Stimulated activated naive CD4-positive, alpha-beta T cell (primary cell): ENCODE data around the gene DNAJC11.
A peak's percentile ranks its signal among the peaks of the same experiment; 100 is the strongest.

ENCODE experiments used
- DNase-seq, 6 experiments: peaks; one replicate each; lab custom pipeline; 2025; lab: John Stamatoyannopoulos, UW

The DNAJC11 gene

DNA sequence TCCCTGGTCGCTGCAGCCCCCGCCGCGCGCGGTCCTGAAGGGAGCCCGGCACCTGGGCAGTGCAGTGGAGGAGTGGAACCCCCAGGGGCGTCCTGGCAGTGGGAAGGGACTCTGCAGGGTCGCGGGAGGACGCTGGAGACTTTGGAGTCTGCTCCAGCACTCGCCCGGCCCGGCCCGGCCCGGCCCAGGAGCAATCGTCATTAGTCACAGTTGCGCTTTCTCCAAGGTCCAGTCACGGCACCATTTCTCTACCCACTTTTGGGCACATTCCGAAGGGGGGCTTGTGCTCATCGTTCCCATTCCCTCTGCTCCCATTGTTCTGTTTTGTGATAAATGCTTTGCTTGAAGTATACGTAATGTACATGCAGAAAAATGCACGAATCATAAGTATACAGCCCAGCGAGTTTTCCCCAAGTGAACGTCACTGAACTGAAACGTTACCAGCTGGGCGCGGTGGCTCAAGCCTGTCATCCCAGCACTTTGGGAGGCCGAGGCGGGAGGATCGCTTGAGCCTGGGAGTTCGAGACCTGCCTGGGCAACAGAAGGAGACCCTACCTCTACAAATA is 75.9 kb downstream of the DNAJC11 start:
- no peak for DNase-seq

DNA sequence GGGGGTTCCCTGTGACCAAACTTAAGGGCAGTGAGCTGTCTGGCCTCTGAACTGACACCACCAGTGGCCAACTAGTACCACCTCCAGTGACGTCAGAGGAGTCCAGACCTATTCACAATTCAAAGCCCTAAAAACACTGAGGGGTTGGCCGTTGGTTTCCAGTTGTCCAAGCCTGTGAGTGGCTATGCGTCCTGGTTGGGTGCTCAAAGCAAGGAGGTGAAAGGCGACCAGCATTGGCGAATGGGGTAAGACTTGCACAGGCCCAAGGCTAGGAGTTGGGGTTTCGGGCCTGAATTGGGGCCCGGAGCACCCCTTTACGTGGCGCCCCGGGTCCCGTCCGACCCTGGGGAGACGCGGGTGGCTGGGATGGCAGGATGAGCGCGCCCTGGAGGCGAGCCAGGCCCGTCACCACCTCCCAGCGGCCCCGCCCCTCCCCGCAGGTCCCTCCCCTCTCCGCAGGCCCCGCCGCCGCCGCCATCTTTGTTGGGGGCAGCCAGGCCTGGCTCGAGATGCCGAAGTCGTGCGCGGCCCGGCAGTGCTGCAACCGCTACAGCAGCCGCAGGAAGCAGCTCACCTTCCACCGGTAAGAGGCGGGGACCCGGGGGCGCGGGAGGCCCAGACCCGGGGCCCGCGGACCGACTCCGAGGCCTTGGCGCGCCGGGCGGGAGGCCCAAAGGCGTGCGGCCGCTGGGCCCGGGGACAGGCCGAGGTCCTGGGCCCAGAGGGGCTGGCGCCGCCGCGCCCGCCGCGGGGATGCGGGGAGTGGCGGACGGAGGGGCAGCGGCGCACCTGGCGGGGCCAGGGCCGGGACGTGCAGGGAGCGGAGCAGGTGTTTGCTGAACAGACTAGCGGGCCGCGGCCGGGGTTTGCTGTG is 76.7 kb downstream of the DNAJC11 start, which contains the start of gene THAP3:
Gene THAP3, plus strand, starts transcription at position 159 of the 874 bp plus-strand sequence. Its CDS starts 351 bp downstream, at position 510.
- peak; percentile 79 to 90 (median 88) for DNase-seq

DNA sequence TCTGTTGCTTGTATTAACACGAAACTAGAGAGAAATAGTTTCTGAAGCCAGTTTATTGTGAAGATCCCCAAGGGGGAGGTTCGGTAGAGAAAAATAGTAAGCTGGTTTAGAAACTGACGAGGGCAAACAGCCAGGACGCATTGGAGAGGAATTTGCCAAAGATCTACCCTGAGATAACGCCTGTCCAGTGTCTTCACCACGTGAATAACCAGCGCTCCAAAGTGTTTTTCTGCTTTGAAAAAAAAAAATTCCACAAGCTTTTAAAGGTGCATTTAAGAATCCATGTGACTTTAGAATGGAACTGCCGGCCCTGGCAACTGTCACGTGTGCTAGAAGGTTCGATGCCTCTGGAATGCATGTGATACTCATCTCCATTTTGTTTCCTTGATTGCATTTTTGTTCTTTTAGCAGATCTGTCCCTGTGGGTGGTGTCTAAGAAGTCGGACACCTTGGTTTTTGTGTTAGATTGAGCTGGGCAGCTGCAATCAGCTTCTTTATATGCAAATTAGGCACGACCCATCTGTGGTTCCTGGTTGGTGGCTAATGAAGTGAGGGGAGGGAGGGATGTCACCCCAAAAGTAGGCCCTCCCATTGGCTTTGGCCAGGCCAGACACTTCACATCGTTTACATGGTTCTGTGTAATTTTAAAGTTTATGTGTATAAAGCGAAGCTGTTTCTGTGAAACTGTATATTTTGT is 78.2 kb downstream of the DNAJC11 start:
- no peak for DNase-seq

DNA sequence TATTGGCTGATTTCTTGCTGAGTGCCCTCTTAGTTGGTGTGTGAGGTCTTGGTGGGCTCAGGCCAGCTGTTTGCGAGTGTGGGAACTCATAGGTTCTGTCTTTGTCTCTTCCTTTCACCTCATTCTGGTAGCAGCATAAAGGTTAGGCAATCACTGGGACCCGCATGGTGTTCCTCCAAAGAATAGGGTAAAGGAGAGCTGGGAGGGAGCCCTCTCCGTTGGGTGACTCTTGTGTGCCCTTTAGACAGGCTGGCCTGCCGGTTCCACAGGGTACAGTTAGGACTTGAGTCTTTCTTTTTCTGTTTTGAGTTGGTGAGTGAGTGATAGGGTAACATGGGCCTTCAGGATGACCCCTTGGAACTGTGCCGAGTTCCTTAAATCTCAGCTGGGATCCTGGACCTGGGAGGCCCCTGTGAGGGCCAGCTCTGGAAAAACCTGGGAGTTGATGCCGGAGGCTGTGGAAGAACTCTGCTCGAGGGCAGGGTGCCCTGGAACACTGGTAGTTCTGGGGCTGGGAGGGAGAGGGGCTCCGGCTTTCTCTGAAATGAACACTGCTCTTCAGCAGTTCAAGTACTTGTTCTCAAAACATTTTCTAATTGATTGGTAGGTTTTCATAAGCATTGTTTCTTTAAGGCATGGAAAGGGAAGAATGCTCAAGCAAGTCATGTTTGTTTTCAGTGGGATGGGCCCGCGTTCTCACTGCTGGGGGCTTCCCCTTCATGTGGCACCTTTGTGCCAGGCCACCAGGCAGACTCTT is 79.0 kb downstream of the DNAJC11 start:
- no peak for DNase-seq

DNA sequence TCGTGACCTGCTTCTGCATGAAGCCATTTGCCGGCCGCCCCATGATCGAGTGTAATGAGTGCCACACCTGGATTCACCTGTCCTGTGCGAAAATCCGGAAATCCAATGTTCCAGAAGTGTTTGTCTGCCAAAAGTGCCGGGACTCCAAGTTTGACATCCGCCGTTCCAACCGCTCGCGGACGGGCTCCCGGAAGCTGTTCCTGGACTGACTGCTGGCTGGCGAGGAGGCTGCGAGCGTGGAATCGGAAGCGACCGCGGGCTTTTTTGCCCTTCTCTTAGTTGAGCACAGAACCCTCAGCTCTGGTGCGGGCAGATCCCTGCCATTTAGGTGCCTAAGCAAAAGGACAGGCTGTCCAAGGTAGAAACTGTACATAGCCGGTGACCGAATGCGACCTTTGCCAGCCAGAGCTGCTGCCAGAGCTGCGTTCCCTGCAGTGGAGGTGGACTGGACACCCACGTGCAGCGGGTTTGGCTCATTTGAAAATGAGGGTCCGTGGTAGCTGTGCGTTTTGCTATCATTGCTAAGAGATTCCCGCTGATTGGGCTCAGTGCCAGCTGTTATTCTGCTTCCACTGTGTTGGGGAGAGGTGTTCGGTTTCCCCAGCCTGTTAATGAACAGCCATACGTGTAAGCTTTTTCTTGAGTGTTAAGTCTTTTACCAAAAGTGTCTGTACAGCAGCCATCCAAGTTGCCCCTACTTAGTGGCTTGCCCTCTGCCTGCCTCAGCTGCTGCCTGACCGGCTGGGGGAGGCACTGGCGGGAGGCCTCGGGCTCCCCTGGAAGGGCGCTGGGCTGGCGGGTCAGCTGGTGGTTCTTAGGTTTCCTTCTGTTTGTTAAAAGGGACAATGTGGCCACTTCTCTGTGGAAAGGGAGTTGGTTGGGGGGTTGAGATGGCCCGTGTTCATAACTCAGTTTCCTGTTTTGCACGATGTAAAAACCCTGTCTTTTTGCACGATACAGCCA is 79.9 kb downstream of the DNAJC11 start:
- no peak for DNase-seq

DNA sequence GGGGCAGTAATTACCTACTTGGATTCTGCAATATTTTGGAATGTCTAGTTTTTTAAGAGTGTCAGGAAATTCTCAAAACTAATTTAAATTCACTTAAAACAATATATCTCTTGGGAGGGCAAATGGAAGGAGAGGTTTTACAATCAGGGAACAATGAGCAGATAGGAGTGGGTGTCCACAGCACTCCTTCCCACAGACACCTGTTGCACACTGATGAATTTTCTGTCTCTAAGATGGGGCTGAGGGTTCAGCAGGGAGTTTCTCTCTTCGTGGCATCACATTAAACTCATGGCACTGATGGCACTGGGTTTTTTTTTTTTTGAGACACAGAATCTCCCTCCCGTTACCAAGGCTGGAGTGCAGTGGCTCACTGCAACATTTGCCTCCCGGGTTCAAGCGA is 82.6 kb downstream of the DNAJC11 start:
- DNase-seq = no peak

DNA sequence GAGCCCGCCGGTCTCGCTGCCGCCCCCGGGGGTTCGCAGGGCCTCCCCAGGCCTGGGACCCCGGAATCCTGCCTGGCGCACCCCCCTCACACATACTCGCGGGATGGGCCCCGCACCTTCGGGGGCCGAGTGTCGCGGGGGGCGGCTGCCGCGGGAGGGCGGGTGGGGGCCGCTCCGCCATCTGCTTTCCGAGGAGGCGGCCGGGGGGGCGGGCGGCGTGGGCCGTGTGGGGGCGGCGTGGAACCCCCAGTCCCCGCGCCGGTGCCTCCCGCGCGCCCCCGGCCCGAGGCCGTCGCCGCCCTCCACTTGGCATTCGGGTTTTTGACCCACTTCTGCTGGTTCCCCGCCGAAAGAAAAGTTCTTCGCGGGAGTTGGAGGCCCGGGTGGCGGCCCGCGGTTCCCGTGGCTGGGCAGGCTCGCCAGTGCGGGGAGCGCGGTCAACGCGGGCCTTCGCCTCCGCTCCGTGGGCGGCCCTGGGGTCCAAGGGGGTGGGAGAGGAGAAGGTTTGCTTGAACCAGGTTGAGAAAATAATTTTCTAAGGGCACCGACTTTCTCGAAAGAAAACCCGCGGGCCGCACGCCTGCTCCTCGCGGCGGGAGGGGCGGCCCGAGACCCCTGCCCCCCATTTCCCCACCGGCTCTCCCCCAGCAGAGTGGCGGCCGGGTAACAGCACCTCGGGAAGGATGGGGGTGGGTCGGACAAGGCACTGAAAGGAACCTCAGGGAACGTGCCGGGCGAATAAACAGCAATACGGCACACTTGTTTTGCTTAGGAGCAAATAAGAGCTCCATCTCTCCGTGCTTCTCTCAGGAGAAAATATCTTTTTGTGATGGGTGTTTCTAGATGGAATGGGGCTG is 86.5 kb downstream of the DNAJC11 start:
- DNase-seq = peak in 3 of 6 experiments; percentile 17 to 40 (median 34)

DNA sequence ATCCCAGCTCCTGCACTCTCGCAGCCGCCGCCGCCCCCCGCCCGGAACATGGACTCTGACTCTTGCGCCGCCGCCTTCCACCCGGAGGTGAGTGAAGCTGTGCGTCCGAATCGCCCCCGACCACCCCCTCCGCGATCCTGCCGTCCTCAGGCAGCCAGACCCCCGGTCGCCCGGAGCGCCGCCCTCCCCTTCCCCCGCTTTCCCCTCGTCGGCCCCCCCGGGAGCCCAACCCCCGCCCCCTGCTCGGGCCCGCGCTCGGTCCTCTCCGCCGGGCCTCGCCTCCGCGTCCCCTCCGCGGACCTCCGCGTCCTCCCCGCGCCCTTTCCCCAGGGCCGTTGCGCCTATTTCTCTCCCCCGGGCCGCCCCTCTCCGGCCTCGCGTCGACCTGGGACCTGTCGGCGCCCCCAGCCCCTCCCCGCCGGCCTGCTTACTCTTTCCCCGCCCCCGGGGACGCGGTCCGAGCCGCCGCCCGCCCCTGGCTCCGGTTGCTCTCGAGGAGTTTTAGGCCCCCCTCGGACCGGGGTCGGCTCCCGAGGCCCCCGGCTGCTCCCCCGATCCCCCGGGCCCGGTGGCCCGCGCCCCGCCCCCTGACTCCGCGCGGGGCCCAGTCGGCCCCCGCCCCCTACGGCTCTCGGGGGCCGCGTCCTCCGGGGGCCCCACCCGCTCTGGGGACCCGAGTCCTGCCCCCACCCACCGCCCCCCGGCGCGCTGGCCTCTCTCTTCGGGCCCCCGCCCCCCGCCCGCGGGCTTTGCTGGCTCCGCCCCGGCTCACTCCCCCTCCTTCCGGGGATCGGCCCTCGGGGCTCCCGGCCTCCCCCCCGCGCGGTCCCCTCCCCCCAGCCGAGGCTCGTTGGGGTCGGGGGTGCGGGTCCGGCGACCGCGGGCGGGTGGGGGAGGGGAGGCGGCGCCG is 87.3 kb downstream of the DNAJC11 start:
- peak in 5 of 6 experiments; percentile 18 to 66 (median 19) for DNase-seq

DNA sequence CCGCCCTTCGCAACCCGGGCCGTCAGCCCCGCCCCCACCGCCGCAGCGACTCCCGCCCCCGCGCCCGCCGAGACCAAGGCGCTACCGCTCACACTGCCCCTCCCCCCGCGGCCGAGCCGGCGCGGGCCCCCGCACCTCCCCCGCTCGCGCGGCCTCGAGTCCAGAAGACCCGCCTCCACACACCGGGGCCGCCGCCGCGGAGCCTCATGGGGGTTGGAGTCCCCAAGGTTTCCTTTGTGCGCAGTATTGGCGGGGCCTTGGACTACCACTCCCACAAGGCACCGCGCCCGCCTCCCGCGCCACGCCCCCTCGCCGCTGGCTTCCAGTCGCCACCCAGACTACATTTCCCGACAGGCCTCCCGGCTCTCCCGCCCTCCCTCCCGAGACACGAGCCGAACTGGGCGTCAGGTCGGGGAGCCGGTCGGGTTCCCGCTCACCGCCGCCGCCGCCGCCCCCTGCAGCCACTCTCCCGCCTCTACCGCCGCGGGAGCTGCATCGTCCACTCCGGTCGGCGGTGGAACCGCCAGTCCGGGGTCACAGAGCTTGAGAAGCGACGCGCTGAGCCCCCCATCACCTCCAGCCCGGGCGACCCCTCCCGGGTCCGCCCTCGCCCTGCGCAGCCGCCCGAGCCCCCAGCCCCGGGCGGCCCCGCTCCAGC is 88.1 kb downstream of the DNAJC11 start, which contains the start of gene PHF13:
Gene PHF13, plus strand, starts transcription at position 371 of the 658 bp plus-strand sequence. CDS start 336 bp downstream, outside the sequence.
- peak; percentile 96 to 99 (median 98) for DNase-seq

DNA sequence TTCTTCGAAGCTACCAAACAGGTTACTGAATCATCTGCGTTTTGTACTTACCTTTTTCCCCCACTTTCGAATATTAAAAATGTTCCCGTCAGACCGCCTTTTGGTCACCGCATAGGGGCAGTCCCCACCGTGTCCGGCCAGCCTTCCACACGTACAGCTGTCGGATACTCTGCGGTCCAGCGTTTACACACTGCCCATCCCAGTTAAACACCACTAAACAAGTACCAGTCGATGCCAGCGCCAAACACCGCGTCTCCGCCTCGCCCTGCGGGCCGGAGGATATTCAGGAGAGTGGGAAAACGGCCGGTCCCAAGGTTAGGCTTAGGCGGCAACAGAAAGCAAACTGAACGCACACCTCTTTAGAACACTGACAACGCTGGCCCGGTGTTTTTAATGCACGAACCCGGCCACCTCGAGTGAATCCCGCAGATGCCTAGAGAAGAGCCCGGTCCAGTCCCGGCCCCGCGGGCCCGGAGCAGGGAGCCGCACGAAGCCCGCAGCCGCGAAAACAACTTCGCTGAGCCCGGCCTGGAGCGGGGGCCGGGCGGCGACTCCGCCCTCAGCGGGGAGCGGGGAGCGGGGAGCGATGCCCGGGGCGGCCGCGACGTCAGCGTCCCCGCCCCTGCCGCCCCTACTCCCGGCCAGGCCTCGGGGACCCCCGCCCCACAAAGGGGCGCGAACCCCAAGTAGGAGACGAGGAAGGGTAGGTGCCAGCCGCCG is 88.8 kb downstream of the DNAJC11 start:
- peak in 3 of 6 experiments; percentile 33 to 53 (median 50) for DNase-seq

DNA sequence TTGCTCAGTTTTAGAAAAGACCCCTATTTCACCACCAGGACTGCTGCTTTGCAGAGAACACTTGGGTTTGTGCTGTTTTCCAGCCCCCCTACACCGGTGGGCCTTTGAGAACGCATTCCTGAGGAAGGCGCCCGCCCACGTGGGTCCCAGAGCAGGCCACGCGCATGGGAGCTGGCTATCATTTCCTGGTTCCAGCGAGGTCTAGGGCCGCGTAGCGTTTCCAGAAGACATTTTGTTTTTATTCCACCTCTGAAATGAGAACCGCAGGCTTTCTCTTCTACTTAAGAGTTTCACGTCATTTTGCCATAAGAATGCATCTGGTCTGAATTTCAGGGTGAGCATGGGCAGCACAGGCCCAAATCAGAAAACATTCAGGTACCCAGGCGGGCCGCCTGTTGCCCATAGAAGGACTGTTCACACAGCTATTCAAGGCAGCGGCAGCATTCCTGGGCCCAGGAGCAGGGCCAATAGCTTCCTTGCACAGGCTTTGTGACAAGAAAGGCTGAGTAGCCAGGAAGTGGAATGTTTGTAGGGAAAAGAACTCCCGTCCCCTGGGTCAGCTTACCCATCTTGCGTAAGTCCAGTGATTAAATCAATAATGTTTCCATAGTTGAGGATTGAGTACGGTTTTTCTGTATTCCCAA is 97.6 kb downstream of the DNAJC11 start:
- peak in 1 of 6 experiments; percentile 21 for DNase-seq

DNA sequence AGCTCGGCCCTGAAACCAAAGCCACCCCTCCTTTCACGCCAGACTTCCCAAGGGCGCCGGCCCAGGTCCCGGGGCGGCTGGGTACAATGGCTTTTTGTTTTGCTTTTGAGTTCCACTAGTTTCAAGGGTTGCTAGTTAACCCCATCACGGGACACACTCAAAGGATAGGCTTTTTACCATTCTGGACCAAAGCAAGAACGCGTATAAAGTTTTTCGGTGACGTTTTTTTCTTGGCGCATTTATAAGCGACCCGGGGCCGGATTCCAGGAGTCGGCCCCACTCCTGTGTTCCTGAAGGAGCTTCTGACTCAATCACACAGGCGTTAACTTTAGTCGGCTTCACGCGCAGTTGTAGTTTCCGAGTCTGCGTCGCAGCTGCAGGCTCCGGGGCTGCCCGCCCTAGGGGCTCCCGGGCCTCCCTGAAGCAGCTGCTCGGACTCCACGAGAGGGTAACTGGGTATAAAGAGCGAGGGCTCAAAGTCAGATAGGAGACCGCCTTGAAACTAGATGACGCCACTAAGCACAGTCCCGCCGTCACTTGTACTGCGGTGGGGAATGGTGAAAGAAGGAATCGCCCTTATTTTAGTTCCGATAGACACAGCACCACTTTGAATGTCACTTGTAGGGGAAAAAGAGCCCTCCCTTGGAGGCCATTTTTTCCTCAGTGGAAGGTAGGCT is 98.2 kb downstream of the DNAJC11 start:
- peak; percentile 41 to 84 (median 74) for DNase-seq

DNA sequence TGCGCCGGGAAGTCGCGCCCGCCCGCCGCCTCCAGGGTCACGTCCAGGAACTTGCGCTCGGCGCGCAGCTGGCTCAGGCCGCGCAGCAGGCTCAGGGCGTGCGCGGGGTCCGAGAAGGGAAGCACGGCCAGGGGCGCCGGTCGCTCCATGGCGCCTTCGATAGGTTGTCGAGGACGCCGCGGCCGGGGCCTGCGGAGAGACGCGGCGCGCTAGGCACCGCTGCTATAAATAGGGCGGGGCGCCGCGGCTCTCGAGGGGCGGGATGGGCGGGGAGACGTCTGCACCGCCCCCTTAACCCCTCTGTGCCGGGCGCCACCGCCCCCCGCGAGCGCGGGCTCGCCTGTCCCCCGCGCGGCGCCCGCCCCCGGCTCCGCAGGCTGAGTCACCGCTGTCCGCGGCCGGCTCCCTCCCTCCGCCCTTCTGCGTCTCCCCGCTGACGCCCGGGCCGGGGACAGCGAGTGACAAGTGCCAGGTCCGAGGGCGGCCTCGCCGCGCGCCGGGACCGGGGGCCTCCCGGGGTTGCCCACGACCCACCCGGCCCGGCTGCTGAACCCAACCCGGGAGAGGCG is 98.9 kb downstream of the DNAJC11 start, which contains the start of gene KLHL21:
Gene KLHL21, minus strand, starts transcription at position 201 of the 569 bp plus-strand sequence. Its CDS starts 52 bp downstream, at position 149.
- peak; percentile 69 to 86 (median 76) for DNase-seq

DNA sequence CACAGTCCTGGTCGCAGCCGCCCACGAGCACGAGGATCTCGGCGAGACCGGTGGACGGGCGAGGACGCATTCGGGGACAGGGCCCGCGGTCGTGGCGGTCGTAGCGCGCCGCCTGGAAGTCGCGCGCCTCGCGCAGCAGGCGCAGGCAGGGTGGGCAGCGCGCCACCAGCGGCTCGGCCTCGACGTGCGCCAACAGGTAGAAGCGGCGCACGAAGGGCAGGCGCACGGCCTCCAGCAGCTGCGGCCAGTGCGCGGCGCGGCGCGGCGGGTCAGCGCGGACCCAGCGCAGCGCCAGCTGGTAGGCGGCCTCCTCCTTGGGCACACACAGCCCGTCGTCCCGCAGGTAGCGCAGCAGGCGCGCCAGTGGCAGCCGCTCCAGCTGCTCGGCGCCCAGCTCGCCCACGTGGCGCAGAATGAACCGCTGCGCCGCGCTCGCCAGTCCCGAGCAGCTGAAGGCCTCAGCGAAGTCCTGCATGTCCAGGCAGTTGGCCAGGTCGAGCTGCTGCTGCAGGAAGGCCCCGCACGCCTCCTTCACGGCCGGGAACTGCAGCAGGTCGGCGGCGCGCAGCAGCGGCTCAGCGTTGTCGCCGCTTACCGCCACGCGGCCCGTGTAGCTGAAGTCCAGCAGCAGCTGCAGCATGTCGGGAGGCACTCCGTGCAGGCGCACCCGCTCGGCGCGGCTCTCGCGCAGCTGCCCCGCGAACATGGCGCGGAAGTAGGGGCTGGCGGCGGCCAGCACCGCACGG is 99.5 kb downstream of the DNAJC11 start:
- peak in 3 of 6 experiments; percentile 29 to 38 (median 32) for DNase-seq
